HEK293 (cell line): Measurements from ENCODE around the gene SPATA31C1.

ENCODE experiments used
- ATF2 ChIP-seq: fragments of 450-650 bp; formaldehyde crosslinking; IDR thresholded peaks from 2 replicates; pipeline ENCODE4 v1.5.1; 2016; ENCODE audit warnings: missing biosample characterization, missing genetic modification characterization, low read depth
- CTCF ChIP-seq: fragments of 450-650 bp; formaldehyde crosslinking; IDR thresholded peaks from 2 replicates; pipeline ENCODE4 v1.5.1; 2016; ENCODE audit warnings: missing biosample characterization, missing genetic modification characterization
- GLI4 ChIP-seq: fragments of 450-650 bp; formaldehyde crosslinking; IDR thresholded peaks from 2 replicates; pipeline ENCODE4 v1.5.1; 2016; ENCODE audit warnings: missing biosample characterization, missing genetic modification characterization
- REST ChIP-seq: fragments of 450-650 bp; formaldehyde crosslinking; IDR thresholded peaks from 2 replicates; pipeline ENCODE4 v1.5.1; 2016; ENCODE audit warnings: missing biosample characterization, missing genetic modification characterization
- ZBTB1 ChIP-seq: fragments of 450-650 bp; formaldehyde crosslinking; IDR thresholded peaks from 2 replicates; pipeline ENCODE4 v1.5.1; 2016; ENCODE audit warnings: missing biosample characterization, missing genetic modification characterization
- ZNF121 ChIP-seq: fragments of 450-650 bp; formaldehyde crosslinking; IDR thresholded peaks from 2 replicates; pipeline ENCODE4 v1.5.1; 2016; ENCODE audit warnings: missing biosample characterization, missing genetic modification characterization
- ZNF138 ChIP-seq: fragments of 450-650 bp; formaldehyde crosslinking; IDR thresholded peaks from 2 replicates; pipeline ENCODE4 v1.5.1; 2016; ENCODE audit warnings: missing biosample characterization, missing genetic modification characterization, borderline replicate concordance
- ZNF202 ChIP-seq: fragments of 450-650 bp; formaldehyde crosslinking; IDR thresholded peaks from 2 replicates; pipeline ENCODE4 v1.5.1; 2016; ENCODE audit warnings: missing biosample characterization, missing genetic modification characterization, borderline replicate concordance
- ZNF580 ChIP-seq: fragments of 450-650 bp; formaldehyde crosslinking; IDR thresholded peaks from 2 replicates; pipeline ENCODE4 v1.5.1; 2016; ENCODE audit warnings: missing biosample characterization, missing genetic modification characterization
- ZNF837 ChIP-seq: fragments of 450-650 bp; formaldehyde crosslinking; IDR thresholded peaks from 2 replicates; pipeline ENCODE4 v1.5.1; 2016; ENCODE audit warnings: missing biosample characterization, missing genetic modification characterization

GRCh38 chr9:87959916-87960581 is 42.3 kb downstream of the SPATA31C1 start:
- no peak for TF ChIP-seq CTCF (tag by site-specific recombination)
- no peak for TF ChIP-seq ZBTB1 (tag by site-specific recombination)
- no peak for TF ChIP-seq ZNF837 (tag by site-specific recombination)
- TF ChIP-seq REST (tag by site-specific recombination): no peak
- TF ChIP-seq ZNF202 (tag by site-specific recombination): no peak
- no peak for TF ChIP-seq ZNF138 (tag by site-specific recombination)
- TF ChIP-seq ZNF121 (tag by site-specific recombination): no peak
- no peak for TF ChIP-seq ZNF580 (tag by site-specific recombination)
- TF ChIP-seq ATF2 (tag by site-specific recombination): no peak
- TF ChIP-seq GLI4: no peak
